Thyroid gland (tissue), 4 donors: ENCODE measurements around the gene LATS1.

ENCODE experiments used
- POLR2A ChIP-seq, 2 donors: fragments of 450-650 bp; IDR thresholded peaks; one replicate each; pipeline ENCODE4 v1.6.1; 2017; ENCODE audit warnings: antibody characterized with exemption in 2 of 2, mild to moderate bottlenecking in 2 of 2, moderate library complexity in 1 of 2
- TF ChIP-seq, protein P1 (sequence below), 6 experiments: fragments of 200-600 bp in 3 of 6; fragments of 450-650 bp in 3 of 6; sonication (generic) in 3 of 6; IDR thresholded peaks; one replicate each; pipeline ENCODE4 v1.5.1; 2016 to 2019; ENCODE audit warnings: antibody characterized with exemption in 6 of 6, mild to moderate bottlenecking in 2 of 6, inconsistent platforms in 1 of 6, moderate library complexity in 1 of 6

- TF ChIP-seq, protein P1, sequence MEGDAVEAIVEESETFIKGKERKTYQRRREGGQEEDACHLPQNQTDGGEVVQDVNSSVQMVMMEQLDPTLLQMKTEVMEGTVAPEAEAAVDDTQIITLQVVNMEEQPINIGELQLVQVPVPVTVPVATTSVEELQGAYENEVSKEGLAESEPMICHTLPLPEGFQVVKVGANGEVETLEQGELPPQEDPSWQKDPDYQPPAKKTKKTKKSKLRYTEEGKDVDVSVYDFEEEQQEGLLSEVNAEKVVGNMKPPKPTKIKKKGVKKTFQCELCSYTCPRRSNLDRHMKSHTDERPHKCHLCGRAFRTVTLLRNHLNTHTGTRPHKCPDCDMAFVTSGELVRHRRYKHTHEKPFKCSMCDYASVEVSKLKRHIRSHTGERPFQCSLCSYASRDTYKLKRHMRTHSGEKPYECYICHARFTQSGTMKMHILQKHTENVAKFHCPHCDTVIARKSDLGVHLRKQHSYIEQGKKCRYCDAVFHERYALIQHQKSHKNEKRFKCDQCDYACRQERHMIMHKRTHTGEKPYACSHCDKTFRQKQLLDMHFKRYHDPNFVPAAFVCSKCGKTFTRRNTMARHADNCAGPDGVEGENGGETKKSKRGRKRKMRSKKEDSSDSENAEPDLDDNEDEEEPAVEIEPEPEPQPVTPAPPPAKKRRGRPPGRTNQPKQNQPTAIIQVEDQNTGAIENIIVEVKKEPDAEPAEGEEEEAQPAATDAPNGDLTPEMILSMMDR (IDR thresholded peaks at IDR 0.05), result no peak
- TF ChIP-seq POLR2A (IDR thresholded peaks at IDR 0.05), result no peak
These were observed 21.0 kb downstream of the LATS1 start for GRCh38 chr6:149696901-149697300.
